ENCODE results near the gene FAM50B.

FAM50B gene

GRCh38 chr6:3871939-3872338 lies 22.8 kb downstream of the FAM50B start:
- DNase-seq (ENCODE audit: low read depth) = no peak

DNA sequence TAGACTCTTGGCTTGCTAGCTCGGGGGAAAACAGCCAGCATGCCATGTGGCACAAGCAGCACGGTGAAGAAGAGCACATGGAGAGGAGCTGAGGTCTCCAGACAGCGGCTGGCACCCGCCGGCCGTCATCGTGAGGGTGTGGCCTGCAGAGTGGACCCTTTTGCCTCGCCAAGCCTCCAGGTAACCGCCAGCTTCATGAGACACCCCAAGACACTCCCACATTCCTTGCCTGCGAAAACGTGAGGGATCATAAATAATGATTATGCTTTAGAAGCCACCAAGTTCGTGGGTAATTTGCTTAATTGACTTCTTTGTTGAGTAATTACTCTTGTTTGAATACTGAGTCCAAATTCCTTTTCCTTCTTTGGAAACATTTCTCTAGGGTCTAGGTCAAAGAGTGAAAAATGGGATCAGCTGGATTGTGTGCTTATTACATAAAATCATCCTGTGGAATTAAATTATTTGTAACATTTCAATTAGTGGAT lies 23.2 kb downstream of the FAM50B start:
- no peak for DNase-seq (ENCODE audit: low read depth)

DNA sequence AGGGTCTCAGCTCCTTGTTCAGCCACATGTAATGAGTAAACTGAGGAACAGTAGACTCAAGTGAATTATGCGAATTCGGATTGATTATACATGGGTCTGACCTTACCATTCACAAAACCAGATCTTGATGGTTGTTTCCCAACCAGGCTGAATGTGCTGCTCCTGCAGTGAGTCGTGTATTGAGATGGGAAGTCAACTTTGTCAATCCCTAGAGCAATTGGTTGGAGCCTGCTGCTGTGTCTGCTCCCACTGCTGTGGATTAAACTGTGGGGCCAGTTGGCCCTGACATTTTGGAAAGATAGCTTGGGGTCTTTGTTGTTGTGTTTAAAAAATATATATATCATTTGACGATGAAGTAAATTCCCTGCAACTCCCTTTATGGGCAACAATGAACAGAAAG lies 23.9 kb downstream of the FAM50B start:
- no peak for DNase-seq (ENCODE audit: low read depth)

DNA sequence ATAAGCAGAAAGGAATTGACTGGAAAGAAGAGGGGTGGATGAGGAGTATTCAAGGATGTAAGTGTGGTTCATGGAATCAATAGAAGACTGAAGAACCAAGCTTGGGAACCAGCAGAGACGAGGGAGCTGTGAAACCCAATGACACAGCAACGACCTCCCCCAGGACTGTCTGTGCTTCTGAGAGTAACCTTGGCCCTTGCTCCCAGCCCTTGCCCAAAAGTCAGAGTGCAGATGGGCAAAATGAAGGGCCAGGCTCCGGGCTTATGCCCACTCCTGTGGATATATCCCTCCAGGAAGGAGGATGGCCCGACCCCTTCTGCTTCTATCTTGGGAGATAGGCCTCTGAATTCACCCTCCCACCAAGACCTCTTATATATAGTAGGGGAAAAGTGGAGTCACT lies 24.9 kb downstream of the FAM50B start:
- DNase-seq (ENCODE audit: low read depth) = no peak

DNA sequence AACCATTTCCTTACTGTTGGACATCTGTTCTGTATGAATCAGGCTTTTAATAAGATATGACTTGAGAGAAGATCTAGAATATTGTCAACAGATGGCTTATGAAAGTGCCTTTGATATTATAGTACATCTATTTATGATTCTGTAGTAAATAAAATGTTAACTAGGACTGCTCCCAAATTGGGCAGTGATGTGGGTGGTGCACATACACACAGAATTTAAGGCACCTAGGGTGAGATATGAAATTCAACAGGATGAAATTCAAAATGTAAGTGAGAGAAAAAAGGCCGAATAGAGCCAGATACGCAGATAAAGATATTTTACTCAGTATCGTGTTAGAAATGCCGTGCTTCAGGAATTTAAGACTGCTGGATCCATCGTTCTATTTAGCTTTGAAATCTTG lies 26.3 kb downstream of the FAM50B start:
- DNase-seq (ENCODE audit: low read depth) = no peak

DNA sequence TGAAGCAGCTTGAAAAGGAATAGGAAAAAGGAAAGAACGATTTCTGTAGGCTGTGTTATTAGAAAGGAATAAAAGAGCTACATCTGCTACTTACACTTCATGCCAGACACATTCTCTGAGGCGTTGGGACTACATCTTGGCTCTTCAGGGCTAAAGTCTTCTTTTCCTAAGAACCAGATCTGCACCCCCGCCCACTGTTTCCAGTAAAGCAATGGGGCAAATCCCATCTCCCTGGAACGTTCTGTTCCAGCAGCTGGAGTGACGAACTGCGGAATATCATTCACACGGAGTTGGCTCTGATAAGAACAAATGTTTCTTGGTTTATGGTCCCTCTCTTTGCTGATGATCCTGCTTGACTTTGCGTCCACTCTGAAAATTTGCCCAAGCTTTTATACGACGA lies 26.9 kb downstream of the FAM50B start:
- no peak for DNase-seq (ENCODE audit: low read depth)

GRCh38 chr6:3876866-3877265 lies 27.7 kb downstream of the FAM50B start:
- no peak for DNase-seq (ENCODE audit: low read depth)

GRCh38 chr6:3878048-3878666 lies 29.0 kb downstream of the FAM50B start:
- no peak for DNase-seq (ENCODE audit: low read depth)

- no peak for DNase-seq (ENCODE audit: low read depth)
Observed at GRCh38 chr6:3879194-3879952, 30.2 kb downstream of the FAM50B start.

GRCh38 chr6:3881711-3882421 lies 32.7 kb downstream of the FAM50B start:
- DNase-seq (ENCODE audit: low read depth) = no peak

GRCh38 chr6:3882431-3882830 lies 33.3 kb downstream of the FAM50B start:
- DNase-seq (ENCODE audit: low read depth) = no peak

DNA sequence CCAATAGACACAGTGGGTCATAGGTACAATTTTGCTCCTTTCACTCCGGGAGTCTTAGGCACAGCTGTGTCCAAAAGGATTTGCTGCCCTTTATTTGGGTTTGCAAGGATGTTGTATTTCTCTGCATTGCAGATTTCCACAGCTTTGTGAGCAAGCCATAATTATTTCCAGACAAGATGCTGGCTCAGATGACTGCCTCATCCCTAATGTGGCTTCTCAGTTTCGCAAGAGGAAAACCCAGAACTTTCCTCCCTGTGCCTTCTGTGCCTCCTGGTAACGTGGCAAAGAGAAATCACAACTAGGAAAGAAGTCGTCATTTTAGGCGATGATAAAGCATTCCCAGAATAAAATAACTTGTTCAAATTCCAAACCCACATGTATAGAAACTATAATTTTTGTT lies 33.7 kb downstream of the FAM50B start:
- DNase-seq (ENCODE audit: low read depth) = peak; percentile 86

- DNase-seq (ENCODE audit: low read depth) = no peak
Observed at GRCh38 chr6:3884007-3884745, 35.0 kb downstream of the FAM50B start.

DNA sequence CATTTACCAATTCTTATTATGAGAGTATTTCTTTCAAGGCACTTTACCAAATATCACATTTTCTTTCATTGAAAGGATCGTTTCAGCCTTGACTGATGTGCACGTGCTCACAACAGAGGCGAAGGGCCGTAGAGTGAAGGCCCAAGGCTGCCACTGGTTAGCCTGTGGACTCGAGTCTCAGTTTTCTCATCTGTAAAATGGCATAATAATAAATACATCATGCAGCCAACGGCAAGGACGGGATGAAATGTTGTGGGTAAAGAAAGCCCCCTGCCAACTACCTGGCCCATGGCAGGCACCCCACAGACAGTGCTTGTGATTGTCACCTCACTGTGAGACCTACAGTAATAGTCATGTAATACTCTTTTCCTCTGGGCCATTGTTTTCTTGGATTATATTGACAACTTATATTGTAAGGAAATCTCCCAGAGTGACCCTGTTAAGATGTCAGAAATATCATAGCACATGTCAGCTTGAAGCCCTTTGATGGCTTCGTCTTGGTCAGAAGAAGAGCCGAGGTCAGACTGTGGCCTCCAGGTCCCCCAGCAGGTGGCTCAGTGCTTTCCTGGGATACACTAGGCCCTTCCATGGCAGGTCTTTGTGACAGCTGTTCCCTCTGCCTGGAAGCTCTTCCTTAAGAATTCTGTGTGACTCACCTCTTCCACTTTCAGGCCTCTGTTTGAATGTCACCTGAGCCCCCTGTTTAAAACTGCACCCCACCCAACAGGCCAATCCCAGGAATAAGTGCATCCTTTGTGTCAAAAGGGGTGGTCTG lies 36.3 kb downstream of the FAM50B start:
- DNase-seq (ENCODE audit: low read depth) = no peak

DNA sequence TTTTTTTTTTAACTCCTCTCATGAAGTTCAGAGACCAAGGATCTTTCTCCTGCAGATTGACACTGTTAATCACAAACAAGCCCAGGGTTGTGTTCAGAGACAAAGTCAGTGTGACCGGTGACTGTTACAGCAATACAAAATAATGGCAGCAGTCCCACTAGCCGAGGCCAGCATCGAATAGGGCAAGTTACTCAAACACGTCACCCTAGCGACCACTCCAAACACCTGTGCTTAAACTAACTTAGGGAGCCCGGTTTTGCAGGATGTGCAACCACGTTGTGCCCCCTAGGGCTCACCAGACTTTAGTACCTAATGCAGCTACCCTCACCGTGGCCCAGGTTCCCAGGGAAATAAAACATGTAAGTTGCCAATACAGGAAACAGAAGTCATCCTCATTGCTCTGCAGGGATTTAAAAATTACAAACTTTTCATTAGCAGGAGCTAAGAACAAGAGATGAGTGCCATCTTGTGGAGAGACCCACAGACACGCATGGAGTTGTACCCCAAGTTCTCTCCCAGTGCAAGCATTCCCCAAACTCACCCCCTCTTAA lies 38.1 kb downstream of the FAM50B start:
- DNase-seq (ENCODE audit: low read depth) = no peak

DNA sequence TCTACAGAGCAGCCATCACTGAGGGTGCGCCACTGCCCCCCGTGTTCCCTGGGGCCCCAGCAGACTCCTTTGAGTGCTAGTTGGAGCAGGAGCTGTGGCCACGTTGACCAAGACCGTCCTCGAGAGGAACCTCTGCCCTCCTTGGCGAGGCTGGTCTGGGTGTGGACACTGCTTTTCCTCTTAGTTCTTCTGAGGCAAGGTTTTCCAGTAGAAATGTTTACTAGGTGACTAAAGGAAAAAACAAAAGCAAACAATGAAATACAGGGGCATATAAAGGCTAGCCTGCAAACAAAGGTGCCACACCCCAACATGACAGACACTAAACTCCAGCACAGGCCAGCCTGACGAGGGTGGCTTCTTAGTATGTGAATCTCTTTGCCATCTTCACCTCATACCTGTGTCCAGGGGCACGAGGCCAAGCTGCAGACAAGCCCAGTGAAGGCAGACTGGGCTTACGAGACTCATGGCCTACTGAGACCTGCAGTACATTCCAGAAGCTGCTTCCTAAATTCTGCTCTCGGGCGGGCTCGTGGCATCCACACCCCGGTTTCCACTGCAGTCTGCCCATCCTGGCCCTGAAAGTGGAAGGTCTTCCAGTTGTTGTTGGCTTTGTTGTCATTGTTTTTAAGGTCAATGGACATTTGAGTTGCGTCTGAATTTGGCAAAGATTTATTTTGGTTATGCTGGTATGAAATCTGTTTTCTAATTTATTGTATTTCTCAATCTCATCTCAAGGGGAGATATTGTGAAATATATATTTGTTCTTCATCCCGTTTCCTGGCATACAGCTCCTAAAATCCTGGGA lies 39.2 kb downstream of the FAM50B start:
- DNase-seq (ENCODE audit: low read depth) = no peak

GRCh38 chr6:3890047-3890446 lies 40.9 kb downstream of the FAM50B start:
- no peak for DNase-seq (ENCODE audit: low read depth)

DNA sequence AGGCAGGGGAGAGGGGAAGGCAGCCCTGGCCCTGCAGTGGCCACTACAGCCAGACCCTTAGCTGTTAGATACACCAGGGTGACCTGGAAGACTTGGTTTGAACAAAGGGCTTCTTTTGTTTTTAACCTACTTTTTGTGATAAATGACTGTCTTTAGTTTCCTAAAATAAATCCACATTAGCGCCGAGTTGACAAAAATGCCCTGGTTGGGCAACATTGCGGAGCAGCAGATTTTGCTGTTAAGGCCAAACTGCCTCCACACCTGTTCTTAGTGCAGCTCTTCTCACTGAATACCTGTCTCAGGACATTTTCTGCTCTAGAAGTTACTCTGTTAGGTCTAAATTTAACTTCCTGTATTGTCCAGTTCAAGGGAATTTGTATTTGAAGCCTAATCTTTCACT lies 42.7 kb downstream of the FAM50B start:
- DNase-seq (ENCODE audit: low read depth) = no peak

DNA sequence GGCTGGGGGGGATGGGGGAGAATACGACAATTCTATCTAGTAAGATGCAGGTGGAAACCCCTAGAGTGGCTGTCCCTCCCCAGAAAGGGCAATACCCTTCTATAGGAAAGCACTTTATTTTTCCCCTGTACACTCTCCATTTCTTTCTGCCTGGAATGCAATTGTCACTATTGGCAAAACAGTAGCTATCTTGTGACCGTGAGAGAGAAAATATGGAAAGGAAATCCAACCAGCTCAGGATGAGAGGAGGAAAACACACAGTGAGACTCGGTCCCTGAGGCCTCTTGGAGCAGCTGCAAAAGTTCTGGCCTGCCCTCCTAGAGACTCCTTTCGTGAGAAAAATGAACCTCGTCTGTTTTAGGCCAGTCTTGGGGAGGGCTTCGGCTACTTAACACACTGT lies 43.4 kb downstream of the FAM50B start:
- DNase-seq (ENCODE audit: low read depth) = no peak

GRCh38 chr6:3893487-3893886 lies 44.3 kb downstream of the FAM50B start:
- DNase-seq (ENCODE audit: low read depth) = no peak

- DNase-seq (ENCODE audit: low read depth) = no peak
Observed at GRCh38 chr6:3893917-3894316, 44.7 kb downstream of the FAM50B start.
